Forelimb muscle (tissue), 1 donor: Measurements from ENCODE around the gene PBX2. TPM values are rescaled to one million over a fixed set of nuclear protein-coding genes. Genes with fewer than 3 reads are reported as not detected.
A peak's percentile ranks its signal among the peaks of the same experiment; 100 is the strongest.
"Not testable (repeated sequence)": the region's sequence is repeated elsewhere in the genome, so short reads cannot be mapped to it uniquely, and the experiment has no call there.

Source experiments
- DNase-seq: peaks from one replicate; pipeline ENCODE4 v3.0.0-alpha.2; 2013; ENCODE audit warnings: low read depth
- polyA plus RNA-seq: library from polyadenylated mRNA; unstranded; fragments of 120-200 nt; gene quantifications from one replicate; pipeline ENCODE4 v1.2.1, GENCODE V29; 2013; ENCODE audit not compliant: insufficient read length

The PBX2 gene, protein sequence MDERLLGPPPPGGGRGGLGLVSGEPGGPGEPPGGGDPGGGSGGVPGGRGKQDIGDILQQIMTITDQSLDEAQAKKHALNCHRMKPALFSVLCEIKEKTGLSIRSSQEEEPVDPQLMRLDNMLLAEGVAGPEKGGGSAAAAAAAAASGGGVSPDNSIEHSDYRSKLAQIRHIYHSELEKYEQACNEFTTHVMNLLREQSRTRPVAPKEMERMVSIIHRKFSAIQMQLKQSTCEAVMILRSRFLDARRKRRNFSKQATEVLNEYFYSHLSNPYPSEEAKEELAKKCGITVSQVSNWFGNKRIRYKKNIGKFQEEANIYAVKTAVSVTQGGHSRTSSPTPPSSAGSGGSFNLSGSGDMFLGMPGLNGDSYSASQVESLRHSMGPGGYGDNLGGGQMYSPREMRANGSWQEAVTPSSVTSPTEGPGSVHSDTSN
- polyA plus RNA-seq = 107 TPM

- peak; percentile 87 for DNase-seq
These were observed at the start of gene PBX2 for GRCh38 chr6:32190054-32190851. Gene PBX2 (minus strand): TSS chr6:32190202. CDS start chr6:32189915, 287 bp downstream.

- no peak for DNase-seq
These were observed 49.5 kb upstream of the PBX2 start for GRCh38 chr6:32239462-32239861.

- DNase-seq = no peak
These were observed 44.9 kb upstream of the PBX2 start for GRCh38 chr6:32234934-32235333.

DNA sequence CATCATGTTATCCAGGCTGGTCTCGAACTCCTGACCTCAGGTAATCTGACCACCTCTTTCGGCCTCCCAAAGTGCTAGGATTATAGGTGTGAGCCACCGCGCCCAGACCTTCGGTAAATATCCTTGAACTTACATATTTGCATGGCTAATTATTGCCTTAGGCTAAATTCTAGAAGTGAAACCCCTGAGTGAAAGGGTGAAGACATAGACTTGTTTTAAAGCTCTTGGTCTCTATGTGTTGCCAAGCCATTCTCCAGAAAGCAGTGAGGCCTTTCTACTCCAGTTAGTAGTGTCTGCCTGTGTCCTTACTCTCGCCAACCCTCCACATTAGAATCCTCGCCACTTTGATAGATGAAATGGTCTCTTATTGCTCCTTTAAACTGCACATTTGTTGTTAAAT lies 36.4 kb upstream of the PBX2 start:
- no peak for DNase-seq

GRCh38 chr6:32224696-32225095 lies 34.7 kb upstream of the PBX2 start:
- DNase-seq = no peak

DNA sequence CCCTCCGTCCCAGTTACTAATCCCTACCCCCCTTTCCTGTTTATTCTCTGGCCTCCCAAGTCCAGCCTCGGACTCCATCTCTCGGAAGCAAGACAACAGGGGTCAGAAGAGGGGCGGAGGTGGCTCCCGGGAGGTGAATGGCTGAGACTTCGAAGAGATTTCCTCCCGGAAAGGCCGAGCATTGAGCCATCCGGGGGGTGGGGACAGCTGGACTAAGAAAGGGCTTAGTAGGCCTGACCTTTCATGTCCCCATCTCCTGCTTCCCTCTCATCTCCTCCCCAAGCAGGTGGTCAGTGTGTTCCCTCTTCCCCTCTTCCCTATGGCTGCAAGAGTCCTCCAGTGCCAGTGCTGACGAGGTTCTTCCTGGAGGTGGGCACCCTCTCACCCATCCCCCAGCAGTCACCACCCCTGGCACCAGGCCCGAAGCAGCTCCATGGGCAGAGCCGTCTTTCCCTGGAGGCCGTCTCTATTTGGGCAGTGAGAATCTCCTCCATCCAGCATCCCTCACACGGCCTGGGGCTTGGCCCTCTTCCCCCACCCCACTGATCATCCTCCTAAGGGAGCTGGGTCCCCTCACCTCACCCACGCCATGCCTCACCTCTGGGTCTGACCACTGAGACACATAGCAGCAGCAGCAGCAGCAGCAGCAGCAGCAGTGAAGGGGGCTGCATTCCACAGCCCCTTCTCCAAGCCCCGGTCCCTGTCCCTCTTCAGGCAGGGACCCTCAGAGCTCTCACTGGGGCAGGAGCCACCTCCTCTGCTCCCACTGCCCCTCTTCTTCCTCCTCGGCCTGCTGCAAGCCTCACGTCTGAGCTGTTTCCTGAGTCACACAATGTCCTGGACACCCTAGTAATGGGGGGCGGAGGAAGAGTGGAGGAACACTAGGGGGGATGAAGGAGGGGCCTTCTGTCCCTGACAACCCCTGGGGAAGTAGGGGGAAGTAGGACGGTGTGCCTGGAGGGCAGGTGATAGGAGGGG lies 33.5 kb upstream of the PBX2 start, which contains the start of gene NOTCH4:
NOTCH4 (minus strand) TSS at position 810 of the 978 bp plus-strand sequence; CDS start at position 671, 139 bp downstream.
- DNase-seq = no peak

GRCh38 chr6:32222333-32223230 lies 32.6 kb upstream of the PBX2 start:
- DNase-seq = no peak

GRCh38 chr6:32220021-32220420 lies 30.0 kb upstream of the PBX2 start:
- DNase-seq = no peak

DNA sequence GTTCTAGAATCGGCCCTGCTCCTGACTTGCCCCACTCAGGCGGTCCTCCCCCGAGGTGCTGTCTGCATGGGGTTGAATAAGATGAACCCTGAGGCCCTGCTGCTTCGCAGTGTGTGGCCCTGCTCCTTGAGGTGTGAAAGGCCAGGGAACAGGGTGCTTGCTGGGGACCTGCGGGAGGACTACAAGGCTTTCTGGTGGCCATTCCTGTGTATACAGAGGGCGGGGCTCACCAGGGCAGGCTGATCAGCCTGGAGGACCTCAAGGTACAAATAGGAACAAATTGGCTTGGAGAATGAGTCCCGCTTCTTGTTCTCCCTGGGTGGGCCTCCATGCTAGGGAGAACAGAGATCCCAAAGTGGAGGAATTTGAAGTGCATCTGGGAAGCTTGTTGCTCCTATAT lies 28.2 kb upstream of the PBX2 start:
- DNase-seq = no peak

DNA sequence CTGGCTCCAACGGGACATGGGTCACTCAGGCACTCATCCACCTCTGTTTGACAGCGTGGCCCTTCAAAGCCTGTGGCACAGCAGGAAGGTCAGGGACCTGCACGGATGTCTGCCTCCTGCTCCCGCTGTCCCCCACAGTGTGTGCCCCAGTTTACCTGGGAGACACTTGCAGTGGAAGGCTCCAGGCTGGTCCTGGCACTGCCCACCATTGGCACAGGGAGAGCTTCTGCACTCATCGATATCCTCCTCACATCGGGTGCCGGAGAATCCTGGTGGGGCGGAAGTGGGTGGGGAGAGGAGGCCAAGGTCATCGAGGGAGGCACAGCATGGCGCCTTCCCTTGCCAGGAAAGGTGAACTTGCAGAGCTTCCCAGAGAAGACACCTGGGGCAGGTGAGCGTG lies 27.0 kb upstream of the PBX2 start:
- DNase-seq = no peak

DNA sequence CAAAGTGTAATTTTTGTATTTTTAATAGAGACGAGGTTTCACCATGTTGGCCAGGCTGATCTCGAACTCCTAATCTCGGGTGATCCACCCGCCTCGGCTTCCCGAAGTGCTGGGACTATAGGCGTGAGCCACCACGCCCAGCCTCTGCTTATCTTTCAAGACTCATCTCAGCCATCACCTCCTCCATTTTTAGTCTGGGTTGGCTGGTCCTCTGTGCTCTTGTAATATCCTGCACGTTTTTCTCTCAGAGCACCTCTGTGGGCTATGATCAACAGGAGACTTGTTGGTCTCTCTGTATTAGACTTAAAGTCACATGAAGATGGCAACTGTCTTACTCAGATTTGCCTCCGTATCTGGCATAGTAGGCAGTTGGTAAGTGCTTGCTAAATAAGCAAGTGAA lies 26.3 kb upstream of the PBX2 start:
- DNase-seq = no peak

- no peak for DNase-seq
These were observed 25.6 kb upstream of the PBX2 start for GRCh38 chr6:32215617-32216016.

GRCh38 chr6:32214126-32214525 lies 24.1 kb upstream of the PBX2 start:
- DNase-seq = no peak

DNA sequence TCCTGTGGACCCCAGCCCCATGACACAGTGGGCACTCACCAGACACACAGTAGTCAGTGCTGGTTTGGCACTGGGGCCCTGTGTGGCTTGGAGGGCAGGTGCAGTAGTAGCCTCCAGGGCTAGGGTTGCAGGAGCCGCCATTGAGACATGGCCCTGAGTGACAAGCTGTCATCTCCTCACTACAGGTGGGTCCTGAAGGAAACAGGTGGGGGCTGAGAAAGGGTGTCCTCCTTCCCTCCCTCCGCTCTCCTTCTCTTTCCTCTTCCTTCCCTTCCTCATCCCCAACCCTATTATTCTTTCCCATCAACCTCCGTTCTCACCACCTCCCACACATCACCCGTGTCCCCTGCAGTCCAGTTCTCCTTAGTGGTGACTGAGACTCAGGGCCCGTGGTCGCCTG lies 23.6 kb upstream of the PBX2 start:
- DNase-seq = no peak

DNA sequence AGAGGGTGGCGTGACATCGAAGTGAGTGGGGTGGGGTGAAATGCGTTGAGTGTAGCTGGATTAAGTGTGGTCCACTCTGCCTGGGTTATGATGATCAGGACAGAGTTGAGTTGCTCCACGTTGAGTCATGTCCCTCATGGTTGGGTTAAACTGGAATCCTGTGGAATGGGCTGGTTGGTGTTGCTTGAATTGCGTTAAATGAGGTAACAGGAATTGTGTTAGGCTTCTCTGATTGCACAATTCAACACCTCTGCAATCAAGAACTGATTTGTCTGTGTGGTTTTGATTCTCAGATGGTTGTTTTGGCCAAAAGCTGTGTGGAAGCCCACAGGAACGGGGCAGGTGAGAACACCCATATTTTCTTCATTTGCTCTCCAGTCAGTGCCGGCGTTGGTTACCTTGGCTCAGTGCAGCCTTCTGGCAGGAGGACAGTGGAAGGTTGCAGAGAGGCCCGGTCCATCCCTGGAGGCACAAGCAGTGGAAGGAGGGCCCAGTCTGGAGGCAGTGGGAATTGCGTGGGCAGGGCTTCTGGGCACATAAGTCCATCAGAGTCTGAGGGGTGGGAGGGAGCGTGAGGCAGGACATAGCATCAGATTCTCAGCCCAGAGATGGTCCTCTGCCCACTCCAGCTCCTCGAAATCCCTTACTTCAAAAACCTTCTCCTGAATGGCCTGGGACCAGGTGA lies 22.2 kb upstream of the PBX2 start:
- no peak for DNase-seq

DNA sequence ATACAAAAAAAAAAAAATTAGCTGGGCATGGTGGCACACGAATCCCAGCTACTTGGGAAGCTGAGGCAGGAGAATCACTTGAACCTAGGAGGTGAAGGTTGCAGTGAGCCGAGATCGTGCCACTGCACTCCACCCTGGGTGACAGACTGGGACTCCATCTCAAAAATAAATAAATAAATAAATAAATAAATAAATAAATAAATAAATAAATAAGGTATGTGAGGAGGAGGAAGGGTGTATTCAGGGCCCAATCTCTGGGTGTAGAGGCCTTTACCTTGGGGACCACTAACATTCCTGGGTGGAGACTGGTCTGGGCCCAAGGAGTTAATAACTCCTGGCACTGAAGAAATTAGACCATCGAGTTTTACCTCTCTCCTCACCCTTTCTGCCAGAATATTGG lies 21.4 kb upstream of the PBX2 start:
- not testable (repeated sequence) for DNase-seq

DNA sequence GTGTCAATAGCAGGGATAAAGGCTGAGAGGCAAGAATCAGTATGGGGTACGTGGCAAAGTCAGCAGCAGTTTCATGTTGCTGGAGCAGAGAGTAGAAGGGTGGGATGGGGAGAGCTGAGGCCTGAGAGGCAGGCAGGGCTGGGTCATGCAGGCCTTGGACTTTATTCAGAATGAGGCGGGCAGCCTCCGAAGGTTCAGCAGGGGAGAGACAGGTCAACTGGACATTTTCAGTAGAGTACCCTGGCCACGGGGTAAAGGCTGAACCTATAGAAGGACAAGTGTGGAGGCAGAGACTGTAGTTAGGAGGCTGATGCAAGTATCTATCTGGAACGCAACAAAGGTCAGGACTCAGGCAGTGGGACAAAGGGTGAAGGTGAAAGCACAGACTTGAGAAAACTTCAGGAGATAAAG lies 20.2 kb upstream of the PBX2 start:
- no peak for DNase-seq

DNA sequence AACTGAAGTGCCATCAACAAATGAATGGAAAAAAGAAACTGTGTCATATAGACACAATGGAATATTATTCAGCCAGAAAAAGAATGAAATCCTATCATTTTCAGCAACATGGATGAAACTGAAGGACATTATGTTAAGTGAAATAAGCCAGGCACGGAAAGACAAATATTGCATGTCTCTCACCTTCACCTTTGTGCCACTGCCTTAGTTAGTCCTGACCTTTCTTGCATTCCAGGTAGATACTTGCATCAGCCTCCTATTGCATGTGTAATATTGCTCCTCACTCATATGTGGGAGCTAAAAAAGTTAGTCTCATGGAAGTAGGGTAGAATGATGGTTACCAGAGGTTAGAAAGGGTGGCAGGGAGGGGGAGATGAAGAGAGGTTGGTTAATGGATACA lies 19.0 kb upstream of the PBX2 start:
- no peak for DNase-seq

DNA sequence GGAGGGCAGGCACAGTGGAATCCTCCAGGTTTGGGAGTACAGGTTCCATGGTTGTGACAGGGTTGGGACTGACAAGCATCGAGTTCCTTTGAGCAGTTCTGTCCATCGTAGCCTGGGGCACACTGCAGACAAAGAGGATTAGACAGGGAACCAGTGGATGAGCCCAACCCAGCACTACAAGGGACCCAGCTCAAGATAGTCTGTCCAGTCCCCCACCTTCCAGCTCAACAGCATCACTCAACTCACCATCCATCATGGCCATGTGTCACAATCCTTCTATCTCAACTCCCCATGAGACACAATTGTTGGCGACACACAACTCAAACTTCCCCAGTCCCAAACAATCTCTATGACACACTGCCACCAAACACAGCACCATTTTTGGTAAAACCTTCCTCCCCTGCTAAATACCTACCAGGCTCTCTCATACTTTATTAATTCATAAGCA lies 14.3 kb upstream of the PBX2 start:
- no peak for DNase-seq
